EH (cell line): ENCODE data around the gene CD24.
A peak's percentile ranks its signal among the peaks of the same experiment; 100 is the strongest.

Source experiments
- DNase-seq: peaks from one replicate; pipeline ENCODE4 v3.0.0-alpha.2; 2015; ENCODE audit warnings: low read depth

The CD24 gene

DNA sequence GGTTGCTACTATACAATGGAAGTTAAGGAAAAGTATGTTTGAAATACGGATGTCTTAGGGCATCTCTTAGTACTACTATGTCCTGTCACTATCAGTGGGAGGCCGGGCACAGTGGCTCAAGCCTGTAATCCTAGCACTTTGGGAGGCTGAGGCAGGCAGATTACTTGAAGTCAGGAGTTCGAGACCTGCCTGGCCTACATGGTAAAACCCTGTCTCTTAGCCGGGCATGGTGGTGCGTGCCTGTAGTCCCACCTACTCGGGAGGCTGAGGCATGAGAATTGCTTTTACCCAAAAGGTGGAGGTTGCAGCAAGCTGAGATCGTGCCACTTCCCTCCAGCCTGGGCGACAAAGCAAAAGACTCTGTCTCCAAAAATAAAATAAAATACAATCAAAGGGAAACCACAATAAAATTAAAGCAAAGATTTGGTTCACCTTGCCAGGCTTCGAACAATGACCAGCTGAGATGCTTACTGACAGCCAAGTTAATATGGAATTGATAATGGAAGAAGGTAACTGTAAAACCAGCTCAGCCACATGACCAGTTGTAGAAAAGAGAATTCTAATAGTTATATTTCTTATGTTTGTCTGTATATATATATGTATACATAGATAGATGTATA is 6.5 kb downstream of the CD24 start:
- no peak for DNase-seq

DNA sequence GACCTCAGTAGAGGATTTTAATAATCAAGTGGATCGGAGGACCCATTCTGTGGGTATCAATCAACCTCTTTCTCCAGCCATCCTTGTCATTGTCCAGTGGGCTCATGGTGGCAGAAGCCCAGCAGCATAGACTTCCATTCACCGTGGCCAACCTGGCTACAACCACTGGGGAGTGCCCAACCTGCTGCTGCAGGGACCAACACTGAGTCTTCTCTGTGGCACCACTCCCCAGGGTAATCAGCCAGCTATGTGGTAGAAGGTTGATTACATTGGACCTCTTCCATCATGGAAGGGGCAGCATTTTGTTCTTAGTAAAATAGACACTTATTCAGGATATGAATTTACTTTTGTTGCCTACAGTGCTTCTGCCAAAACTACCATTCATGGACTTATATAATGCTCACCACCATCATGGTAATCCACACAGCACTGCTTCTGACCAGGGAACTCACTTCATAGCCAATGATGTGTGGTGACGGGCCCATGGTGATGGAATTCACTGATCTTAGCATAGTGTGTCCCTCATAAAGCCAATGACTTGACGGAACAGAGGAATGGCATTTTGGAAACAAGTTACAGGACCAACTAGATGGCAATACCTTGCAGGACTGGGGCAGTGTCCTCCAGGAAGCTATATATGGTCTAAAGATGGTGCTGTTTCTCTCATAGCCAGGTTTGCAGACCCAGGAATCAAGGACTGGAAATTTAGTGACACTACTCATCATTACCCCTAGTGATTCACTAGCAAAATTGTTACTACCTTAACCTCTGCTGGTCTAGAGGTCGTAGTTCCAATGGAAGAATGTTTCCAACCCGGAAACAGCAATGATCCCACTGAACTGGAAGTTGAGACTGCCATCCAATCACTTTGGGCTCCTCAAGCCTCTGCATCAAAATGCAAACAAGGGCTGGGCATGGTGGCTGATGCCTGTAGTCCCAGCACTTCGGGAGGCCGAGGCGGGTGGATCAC is 7.6 kb downstream of the CD24 start:
- DNase-seq: no peak

- no peak for DNase-seq
Observed at GRCh38 chr6:106966229-106966628, 8.3 kb downstream of the CD24 start.

DNA sequence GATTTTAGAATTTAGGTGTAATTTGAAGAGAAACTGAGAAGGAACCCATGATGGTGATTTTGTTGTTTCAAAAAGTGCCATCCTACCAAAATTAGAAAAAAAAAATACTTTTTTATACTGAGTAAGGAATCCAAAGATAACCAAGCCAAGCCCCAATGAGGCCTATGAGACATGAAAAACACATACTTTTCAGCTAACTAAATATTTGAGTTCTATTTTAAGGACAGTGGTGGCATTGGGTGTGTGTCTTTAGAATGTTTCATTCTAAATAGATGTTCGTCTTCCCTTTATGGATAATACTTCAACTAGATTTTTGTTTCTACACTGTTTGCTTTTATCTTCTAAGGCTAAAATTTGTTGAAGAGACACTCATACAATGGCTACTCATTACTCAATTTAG is 9.6 kb downstream of the CD24 start:
- no peak for DNase-seq

DNA sequence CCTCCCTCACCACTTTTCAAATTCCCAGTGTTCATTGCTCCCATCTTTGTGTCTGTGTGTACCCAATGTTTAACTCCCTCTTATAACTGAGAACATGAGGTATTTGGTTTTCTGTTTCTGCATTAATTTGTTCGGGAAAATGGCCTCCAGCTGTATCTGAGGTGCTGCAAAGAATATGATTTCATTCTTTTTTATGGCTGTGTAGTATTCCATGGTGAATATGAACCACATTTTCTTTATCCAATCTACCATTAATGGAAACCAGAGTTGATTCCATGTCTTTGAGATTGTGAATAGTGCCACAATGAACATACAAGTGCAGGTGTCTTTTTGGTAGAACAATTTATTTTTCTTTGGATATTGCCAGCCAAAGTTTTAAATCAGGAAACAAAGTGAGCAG is 10.4 kb downstream of the CD24 start:
- no peak for DNase-seq

DNA sequence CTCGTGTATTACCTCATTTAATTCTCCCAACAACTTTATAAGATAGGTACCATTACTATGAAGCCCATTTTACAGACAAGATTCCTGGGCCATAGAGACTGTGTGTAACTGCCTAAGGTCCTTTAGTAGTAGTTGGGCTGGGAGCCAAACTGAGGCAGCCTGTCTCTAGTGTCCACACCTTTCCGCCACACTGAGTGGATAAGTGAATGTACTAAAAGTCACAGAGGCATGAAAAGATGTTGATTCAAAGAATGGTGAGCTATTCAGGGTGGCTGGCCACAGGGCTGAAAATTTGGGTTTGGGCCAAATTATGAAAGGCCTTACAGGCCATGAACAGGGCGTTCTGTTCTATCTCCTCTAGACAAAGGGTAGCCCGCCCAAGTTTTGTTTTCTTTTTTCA is 11.0 kb downstream of the CD24 start:
- no peak for DNase-seq

DNA sequence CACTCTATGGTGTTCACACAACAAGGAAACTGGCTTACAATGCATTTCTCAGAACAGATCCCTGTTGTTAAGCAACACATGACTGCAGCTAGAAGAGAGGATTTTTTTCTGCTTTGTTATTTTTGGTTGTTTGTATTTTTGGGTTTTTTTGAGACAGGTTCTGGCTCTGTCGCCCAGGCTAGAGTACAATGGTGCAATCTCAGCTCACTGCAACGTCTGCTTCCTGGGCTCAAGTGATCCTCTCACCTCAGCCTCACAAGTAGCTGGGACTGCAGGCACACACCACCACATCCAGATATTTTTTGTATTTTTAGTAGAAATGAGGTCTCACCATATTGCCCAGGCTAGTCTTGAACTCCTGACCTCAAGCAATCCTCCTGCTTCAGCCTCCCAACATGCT is 12.7 kb downstream of the CD24 start:
- DNase-seq: no peak

GRCh38 chr6:106961136-106961535 is 13.4 kb downstream of the CD24 start:
- DNase-seq: no peak

DNA sequence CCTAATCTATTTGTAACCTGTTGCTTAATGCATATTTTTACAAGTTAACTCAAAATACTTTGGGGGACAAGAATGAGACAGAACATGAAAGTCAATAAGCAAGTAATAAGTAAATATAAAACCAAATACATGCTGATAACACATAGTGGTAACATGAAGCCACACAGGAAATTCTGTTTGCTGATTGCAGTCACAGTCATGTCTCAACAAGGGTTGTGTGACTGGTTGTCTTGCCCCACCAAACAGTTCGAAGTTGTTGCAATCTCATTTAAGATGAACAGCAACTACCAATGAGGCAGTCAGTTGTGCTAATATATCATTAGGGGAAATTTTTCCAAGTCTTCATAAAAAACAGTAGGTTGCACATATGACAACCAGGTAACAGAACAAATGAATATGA is 14.5 kb downstream of the CD24 start:
- DNase-seq: no peak

GRCh38 chr6:106939848-106940247 is 34.7 kb downstream of the CD24 start:
- no peak for DNase-seq

- DNase-seq: no peak
Observed at GRCh38 chr6:106939208-106939607, 35.3 kb downstream of the CD24 start.

- DNase-seq: peak; percentile 47
Observed at GRCh38 chr6:106927531-106928398, 46.8 kb downstream of the CD24 start.

DNA sequence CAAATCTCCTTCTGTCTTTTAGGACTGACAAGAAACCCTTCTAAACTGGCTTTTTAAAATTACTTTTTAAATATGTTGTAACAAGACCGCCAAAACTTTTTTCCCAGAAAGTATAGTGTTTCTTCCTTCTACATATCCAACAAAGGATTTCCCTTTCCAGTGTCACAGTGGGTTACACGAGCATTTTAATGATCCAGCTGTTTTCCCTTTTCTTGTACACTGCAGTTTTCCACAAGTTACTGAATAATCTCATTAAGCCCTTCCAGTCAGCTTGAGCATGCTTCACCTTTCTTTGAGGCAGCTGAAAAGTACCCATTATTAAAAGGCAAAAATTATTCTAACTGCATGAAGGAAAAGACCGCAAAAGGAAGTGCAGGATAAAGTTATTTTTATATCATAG is 48.6 kb downstream of the CD24 start:
- DNase-seq: no peak

DNA sequence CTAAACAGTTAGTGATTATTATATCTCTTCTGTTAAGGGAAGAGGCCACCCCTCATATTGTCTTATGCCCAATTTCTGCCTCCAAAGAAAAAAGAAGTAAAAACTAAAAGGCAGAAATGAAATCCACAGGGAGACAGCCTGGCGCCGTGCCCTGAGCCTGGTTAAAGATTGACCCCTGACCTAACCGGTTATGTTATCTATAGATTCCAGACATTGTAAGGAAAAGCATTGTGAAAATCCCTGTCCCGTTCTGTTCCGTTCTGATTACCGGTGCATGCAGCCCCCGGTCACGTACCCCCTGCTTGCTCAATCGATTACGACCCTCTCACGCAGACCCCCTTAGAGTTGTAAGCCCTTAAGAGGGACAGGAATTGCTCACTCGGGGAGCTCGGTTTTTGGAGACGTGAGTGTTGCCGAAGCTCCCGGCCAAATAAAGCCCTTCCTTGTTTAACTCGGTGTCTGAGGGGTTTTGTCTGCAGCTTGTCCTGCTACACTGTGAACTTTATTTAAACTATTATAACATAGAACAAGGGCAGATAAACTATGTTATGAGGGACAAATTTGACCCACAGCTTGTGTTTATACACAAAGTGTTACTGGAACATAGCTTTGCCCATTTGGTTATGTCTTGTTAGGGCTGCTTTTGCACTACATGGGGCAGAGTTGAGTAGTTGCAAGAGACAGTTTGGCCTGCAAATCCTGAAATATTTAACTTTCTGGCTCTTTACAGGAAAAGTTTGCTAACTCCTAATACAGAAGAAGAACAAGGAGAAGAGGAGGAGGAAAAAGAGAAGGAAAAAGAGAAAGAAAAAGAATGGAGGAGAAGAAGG is 49.6 kb downstream of the CD24 start:
- no peak for DNase-seq

GRCh38 chr6:106922626-106923025 is 51.9 kb downstream of the CD24 start:
- DNase-seq: no peak
